HG02884 (cell line): Measurements from ENCODE around the gene TLCD3A.
"Not testable (repeated sequence)": the region's sequence is repeated elsewhere in the genome, so short reads cannot be mapped to it uniquely, and the experiment has no call there.

Source experiments
- ATAC-seq: cut with Tn5 transposase; IDR thresholded peaks from one replicate; pipeline ENCODE4 v1.9.1; 2021; ENCODE audit warnings: mild to moderate bottlenecking, moderate library complexity; ENCODE audit not compliant: unreplicated experiment

Gene TLCD3A

DNA sequence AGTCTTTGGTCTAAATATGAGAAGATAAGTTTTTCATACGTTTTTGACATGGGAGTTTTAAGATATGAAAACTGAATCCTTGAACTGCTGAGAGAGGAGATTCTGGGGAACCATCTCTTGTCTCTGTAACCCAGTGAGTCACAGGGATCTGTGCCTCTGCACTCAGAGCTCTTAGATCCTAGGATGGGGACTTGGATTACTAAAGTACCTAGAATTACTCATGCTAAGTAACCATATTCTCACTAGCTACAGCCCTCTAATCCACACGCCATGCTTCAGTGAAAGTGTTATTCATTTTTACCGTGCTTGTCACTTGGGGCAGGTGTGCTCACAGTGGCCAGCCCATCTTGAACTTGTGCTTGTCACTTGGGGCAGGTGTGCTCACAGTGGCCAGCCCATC, 51.7 kb downstream of the TLCD3A start:
- ATAC-seq = no peak

DNA sequence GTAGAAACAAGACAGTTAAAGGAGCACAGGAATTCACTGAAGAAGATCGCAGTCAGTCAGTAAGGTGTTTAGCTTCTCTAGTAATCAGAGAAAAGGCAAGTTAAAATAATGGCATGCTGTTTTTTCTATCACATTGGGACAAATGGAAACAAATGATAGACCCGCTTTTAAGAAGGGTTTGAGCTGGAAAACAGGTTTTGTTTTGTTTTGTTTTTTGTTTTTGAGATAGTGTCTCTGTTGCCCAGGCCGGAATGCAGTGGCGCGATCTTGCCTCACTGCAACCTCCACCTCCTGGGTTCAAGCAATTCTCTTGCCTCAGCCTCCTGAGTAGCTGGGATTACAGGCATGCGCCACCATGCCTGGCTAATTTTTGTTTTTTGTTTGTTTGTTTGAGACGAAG, 53.5 kb downstream of the TLCD3A start:
- not testable (repeated sequence) for ATAC-seq

DNA sequence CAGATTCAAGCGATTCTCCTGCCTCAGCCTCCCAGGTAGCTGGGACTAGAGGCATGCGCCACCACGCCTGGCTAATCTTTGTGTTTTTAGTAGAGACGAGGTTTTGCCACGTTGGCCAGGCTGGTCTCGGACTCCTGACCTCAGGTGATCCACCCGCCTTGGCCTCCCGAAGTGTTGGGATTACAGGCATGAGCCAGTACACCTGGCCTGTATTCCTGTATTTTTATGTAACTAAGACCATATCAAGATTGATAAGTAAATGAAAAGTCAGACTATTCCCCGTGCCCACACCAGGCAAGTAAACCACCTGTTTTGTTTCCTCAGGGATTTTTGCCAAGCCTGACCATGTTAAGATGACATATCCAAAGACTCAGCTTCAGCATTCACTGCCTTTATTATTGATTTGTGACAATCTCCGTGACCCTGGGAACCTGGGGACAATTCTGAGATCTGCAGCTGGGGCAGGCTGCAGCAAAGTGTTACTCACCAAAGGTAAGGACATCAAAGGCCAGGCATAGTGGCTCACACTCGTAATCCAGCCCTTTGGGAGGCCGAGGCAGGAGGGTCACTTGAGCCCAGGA, 55.3 kb downstream of the TLCD3A start:
- no peak for ATAC-seq

- no peak for ATAC-seq
Measured at GRCh38 chr17:788551-788950, 56.2 kb downstream of the TLCD3A start.

DNA sequence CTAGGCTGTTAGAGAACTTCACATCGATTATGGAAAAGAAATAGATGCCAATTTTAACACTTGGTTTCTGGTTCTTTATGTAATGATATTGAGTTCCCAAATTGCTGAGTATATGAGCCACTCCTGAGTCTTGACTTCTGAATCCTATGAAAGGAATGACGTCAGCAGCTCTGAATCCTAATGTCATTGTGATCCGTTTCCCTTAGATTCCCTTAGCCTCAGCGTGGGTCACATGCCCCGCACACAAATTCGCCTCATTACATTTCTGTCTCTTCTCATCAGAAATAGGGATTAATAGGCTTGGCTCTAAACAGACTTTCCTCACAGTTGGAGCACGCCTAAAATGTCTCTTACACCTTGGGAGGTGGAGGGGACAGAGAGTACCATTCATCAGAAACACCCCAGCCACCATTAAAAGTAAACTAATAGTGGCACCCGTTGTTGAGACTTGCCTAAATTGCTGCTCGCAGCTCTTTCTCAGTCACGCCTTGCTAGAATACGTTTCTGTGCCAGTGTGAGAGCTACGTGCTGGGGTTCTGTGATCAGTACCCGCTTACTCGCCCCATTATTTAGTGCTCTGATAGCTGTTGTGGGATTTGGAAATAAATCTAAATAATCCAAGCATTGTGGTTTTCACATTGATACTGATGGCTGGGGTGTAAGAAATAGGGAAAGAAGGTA, 56.9 kb downstream of the TLCD3A start:
- ATAC-seq = no peak

DNA sequence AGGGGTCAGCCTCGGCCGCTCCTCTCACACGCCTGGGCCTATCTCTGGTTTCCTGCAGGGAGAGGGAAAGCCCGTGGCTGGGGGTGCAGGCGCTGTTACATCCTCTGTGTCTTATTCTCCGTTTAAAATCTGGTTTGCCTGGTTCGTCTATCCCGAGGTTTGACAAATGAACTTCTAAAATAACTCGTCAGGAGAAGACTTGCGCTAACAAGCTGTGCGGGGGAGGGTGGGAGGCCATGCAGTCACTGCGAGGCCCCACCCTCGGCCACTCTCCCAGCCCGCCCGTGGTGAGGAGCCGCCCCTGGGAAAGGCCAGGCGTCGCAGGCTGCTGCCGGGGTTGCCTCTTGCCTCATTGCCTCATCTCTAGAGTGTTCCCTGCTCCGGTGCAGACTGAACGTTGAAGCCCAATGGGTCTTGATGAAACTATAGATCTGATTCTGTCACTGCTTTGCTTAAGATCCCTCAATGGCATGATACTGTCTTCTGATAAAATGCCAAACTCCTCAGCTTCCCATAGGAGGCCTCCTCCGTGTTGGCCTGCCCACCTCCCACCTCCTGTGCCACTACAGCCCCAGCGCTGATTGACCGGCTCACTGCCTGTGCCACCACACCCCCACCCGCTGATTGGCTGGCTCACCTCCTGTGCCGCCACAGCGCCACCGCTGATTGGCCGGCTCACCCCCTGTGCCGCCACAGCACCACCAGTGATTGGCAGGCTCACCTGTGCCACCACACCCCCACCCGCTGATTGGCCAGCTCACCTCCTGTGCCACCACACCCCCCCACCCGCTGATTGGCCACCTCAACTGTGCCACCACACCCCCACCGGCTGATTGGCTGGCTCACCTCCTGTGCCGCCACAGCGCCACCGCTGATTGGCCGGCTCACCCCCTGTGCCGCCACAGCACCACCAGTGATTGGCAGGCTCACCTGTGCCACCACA, 57.8 kb downstream of the TLCD3A start:
- not testable (repeated sequence) for ATAC-seq

DNA sequence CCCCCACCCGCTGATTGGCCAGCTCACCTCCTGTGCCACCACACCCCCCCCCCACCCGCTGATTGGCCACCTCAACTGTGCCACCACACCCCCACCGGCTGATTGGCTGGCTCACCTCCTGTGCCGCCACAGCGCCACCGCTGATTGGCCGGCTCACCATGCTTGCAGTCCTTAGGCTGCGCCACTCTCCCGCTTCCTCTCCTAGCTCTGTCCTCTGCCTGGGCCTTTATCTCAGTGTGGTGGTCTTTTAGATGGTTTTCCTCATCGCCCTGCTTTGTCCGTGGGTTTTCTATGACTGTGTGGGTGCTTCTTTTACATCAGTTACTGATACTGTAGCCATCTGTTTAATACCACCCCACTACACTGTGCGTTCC, 58.5 kb downstream of the TLCD3A start:
- not testable (repeated sequence) for ATAC-seq

DNA sequence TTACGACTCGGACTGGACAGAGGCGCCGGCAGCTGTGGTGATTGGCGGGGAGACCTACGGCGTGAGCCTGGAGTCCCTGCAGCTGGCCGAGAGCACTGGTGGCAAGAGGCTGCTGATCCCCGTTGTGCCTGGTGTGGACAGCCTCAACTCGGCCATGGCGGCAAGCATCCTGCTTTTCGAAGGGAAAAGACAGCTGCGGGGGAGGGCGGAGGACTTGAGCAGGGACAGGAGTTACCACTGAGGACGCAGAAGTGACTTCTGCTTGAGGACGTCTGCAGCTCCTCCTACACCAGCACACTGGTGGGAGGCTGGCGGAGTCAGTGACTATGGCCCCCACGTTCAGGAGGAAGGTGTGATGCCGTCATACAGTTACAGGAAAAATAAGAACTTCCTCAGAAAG, 59.4 kb downstream of the TLCD3A start:
- no peak for ATAC-seq

- ATAC-seq = no peak
Measured at GRCh38 chr17:792277-792676, 59.9 kb downstream of the TLCD3A start.
